Epidermal melanocyte (primary cell): Measurements from ENCODE around the gene BPIFB1.

ENCODE experiments used
- DNase-seq: peaks from one replicate; pipeline ENCODE4 v3.0.0; 2011; ENCODE audit warnings: low spot score; ENCODE audit not compliant: insufficient read length

Gene BPIFB1

GRCh38 chr20:33273117-33273851 lies 9.7 kb upstream of the BPIFB1 start:
- no peak for DNase-seq

DNA sequence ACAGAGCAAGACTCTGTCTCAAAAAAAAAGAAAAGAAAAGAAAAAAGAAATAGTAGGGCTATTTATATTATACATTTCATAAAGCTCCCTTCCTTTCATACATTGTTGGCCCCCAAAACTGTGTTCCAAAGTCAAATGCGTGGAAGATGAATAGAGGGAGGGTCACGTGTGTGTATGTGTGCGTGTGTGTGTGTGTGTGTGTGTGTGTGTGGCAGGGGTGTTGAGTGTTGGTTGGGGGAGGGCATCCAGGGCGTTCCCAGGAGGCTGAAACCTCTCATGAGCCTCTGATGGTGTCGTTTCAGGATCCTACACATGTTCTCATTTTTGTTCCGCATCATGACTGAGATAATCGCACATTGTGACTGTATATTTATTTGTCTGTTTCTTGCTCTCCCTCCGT lies 7.8 kb upstream of the BPIFB1 start:
- DNase-seq = no peak

DNA sequence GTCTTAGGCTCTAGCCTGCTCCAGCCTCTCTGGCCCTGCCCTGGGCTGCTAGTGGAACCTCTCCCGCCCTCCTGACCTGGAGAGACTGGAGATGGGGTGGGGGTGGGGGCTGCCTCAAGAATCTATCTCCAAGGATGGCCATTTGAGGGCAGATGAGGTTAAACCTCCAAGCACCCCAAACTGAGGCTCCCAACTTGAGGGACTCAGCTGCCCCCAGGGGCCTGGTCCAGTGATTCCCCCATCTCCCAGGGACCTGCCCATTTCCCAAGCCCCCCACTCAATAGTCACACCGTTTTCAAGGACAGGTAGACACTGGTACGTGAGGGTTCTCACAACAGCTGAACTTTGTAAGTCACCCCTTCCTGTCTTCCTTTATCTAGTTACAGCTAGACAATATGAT lies 7.1 kb upstream of the BPIFB1 start:
- DNase-seq = no peak

DNA sequence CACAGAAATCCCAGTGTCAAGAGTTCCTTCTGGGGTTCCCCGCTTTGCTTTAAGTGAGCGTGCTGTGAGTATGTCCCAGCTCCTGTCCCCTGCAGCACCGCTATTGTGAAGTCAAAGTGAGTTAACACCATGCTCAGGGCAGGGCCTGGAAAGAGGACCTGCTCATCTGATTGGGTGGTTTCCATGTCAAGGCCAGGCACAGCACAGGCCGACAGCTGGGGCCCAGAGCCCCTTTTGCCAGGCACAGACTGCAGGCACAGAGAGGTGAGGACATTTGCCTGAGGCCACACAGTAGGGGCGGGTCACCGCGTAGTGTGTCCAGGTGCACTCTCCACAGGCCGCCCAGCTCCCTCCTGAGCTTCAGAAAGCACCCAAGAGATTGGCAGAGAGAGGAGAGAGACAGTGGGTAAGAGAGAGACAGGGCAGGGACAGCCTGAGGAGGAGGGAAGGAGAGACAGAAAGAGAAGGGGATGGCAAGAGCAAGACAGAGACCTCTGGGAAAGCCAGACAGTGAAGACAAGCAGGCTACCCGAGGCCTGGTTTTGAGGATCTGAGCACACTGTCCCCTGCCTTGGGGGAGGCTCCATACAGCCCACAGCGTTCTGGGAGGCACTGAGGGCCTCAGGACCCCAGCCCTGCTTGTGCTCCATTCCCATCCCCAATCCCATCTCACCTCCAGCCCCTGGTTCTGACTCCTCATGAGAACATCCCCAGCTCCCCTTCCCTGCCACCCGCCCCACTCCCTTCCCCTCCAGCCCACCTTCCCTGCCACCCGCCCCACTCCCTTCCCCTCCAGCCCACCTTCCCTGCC lies 6.5 kb upstream of the BPIFB1 start:
- DNase-seq = no peak

DNA sequence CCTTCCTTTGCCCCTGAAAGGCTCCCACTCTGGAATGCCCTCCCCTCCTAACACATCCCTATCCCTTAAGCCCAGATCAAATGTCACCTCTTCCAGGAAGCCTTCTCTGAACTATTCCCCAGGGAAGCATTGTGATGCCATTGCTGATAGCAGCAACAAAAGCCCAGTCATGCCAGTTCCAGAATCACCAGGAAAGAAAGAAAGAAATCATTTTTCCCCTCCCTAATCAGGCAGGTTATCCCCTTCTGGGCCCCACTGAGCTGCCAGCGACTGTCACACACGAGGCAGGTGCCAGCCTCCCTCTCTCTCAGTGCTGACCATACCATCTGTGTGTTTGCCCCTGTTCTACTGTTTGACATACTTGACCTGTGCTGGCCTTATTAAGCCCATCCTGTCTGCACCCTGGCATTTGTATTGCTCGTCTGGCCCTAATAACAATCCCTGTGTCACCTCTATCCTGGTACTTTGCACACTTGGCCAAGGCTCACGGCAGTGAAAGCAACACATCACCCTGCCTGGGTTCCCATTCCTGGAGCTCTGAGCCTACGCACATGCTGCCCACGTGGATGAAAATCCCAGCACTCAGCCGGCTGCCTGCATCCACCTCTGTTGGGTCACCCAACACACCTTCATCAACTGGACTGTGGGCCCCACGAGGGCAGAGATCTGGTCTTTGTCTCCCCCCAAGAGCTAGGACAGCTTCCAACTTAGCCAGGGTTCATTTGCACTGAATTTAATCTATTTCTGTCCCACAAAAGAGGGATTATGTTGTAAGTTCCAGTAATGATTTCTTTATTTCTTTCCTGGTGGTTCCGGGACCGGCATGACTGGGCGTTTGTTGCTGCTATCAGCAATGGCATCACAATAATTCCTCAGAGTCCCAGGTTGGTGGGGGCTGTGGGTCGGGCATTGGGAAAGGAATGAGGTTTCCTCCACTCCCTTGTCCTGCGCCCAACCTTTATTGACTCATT lies 5.3 kb upstream of the BPIFB1 start:
- DNase-seq = no peak

GRCh38 chr20:33278700-33279099 lies 4.3 kb upstream of the BPIFB1 start:
- no peak for DNase-seq

DNA sequence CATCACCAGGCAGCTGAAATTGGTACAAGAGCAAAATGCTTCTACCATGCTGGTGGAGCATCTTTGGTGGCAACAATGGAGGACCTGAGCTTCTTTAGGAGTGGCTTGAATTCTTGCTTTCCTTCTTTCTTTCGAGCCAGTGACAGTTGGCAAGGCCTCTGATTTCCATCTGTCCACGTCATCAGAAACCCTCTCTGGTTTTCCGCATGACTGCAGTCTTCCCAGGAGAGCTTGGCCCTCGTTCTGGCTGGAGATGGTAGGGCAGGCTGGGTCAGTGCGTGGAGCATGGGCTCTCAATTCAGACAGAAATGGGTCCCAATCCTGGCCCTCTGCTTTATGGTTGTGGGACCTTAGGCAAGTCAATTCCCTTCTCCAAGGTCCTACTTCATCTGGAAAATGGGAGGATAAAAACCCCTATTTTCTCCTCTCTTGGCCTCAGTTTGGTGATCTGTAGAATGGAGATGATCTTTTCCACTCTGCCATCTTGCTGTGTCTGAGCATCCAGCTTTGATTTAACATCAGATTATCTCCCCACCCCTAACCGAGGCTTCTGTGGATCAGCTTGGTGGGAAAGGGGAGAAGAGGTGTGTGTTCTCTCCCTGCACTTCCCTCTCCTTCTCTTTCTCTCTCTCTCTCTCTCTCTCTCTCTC lies 3.6 kb upstream of the BPIFB1 start:
- no peak for DNase-seq

- DNase-seq = no peak
These were observed 2.9 kb upstream of the BPIFB1 start for GRCh38 chr20:33280000-33280680.

DNA sequence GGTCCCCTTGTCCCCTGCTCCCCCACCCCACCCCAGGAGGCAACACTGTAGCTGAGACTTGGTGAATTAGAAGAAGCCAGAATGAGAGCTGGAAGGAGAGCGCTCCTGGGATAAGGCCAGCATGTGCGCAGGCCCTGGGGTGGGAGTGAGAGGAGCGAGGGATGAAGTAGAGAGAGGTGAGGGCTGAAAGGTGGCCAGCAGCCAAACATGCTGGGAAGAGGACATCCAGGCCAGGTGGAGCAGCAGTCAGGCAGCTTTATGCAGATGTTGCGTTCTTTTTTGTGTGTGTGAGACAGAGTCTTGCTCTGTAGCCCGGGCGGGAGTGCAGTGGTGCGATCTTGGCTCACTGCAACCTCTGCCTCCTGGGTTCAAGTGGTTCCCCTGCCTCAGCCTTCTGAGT lies 2.2 kb upstream of the BPIFB1 start:
- DNase-seq = no peak

GRCh38 chr20:33281550-33282146 lies 1.4 kb upstream of the BPIFB1 start:
- DNase-seq = peak; percentile 51

DNA sequence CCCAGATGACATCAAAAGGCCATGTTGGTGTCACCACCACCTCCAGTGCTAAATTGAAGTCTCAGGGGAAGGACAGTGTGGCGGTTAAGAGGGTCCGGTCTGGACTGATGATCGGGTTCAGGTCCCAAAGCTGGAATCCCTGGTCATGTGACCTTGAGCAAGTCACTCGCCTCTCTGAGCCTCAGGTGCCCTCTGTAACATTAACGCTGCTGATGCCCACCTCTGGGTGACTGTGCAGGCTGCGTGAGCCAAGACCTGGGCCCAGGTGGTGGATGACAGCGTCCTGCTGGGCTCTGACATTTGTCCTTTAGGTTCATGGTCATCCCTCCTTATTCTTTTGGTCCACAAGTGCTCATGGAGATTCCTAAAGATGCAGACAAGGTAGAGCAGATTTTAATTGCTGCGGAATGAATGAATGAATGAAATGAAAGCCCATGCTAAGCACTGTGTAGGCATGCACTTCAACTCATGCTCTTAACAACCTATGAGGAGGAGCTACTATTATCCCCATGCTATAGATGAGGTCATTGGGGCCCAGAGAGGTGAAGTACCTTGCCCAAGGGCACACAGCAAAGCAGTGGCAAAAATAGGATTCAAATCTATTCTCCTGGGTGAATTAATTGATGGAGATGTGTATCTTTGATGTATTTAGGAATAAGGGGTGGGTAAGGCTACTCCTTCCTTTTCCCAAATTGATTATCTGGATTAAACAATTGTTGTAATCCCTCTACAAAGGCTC lies 649 bp upstream of the BPIFB1 start:
- no peak for DNase-seq

DNA sequence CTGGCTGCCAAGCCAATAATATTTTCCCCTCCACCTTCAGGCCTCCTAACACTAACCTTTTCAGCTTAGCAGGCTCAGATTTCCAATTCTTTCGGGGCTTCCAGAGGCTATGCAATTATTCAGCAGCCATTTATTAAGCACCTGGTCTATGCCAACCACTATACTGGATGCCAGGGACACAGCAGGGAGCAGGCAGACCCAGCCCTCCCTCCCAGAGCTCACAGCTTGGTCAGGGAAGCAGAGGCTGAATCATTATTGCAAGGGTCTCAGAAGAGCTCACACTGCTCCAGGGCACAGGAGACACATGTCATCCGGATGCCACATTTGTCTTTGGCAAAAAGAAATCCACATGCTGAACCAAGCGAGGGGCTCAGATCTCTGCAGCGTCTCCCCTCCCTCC lies 1.3 kb downstream of the BPIFB1 start:
- DNase-seq = no peak

DNA sequence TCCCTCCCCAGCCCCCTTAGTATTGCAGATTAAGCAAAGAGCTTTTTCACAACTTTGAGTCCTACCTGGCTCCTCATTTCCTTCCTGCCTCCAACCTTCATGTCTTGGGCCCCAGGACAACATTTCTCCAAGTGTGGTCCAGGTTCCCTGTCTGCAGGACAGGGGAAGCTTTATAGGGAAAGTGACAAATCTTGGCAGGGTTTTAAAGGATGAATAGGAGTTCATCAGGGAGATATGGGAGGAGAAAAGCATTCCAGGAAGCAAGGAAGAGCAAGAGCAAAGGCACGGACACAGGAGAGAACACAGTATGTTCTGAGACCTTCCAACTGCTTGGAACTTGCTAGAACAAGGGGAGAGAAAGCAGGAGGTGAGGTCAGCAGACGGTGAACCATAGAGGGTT lies 1.9 kb downstream of the BPIFB1 start:
- no peak for DNase-seq

DNA sequence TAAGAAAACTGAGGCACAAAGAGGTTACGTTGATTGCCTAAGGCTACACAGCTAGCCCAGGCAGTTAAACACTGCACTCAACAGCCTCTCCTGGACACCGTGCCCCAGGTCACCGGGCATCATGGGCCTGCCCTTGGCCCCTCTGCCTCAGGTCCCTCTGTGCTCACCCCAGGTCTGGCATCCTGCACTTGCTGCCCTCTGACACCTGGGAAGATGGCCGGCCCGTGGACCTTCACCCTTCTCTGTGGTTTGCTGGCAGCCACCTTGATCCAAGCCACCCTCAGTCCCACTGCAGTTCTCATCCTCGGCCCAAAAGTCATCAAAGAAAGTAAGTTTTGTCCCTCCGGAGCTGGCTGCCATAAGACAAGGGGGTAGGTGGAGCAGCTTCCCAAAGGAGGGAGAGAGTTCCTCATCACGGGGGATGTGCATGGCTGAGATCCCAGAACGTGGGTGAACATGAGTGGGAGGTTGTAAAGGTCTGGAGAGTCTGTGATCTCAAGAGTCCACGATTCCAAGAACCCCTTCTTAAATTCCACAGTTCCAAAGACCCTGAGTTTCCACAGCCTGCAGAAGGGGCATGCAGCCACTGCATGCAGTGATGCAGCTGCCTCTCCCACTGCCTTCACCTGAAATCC lies 3.0 kb downstream of the BPIFB1 start:
- DNase-seq = no peak

GRCh38 chr20:33287884-33288283 lies 4.9 kb downstream of the BPIFB1 start:
- no peak for DNase-seq

- no peak for DNase-seq
These were observed 7.8 kb downstream of the BPIFB1 start for GRCh38 chr20:33290852-33291251.

DNA sequence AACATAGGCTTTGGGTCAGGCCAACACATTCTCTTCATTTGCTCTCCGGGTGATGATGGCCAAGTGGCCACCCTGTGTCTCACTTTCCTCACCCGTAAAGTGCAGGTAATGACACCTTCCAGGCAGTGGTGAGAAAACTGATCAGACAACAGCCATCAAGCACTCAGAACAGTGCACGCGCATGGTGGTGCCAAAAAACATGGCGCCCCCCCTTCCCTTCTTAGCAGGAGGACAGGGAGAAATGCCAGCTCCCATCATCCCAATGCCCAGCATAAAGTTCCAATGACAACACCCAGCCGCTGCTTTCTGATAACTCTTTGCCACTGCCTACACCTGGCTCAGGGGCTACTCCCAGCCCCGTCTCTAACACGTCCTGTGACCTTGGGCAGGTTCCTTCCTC lies 8.4 kb downstream of the BPIFB1 start:
- DNase-seq = no peak

GRCh38 chr20:33291830-33292355 lies 8.9 kb downstream of the BPIFB1 start:
- DNase-seq = no peak

DNA sequence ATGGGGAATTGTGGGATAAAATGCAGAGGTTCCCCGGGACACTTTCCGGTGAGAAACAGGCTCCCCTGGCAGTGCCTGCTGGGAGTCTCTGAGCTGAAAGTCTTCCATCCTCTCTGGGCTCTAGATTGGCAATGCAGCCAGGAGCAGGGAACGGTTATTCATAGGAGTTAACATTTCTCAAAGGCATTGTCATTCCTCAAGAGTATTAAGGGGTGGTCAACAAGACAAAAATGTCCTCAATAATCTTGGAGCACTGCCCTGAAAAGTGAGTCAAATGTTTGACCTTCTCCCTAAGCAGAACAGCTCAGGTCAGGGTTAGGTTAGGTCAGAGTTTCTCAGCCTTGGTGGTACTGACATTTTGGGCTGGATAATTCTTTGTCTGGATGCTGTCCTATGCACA lies 13.2 kb downstream of the BPIFB1 start:
- DNase-seq = no peak
